ENCODE measurements around the gene ZNF598.

DNA sequence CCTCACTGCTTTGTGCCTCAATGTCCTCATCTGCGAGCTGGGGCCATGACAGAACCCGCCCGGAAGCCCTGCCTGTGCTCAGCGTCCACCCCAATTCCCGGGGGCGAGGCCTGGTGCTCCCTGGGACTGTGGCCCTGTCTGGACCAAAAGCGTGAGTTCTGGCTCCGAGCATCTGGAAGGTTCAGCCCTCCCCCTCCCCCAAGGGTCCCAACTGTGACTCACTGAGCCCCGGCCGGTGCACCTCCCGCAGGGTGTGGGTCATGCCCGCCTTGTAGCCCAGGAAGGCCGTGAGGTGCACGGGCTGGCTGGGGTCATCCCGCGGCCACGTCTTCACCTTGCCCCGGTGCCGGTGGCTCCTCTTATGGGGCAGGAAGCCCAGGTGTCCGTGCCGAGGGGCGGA is 55.9 kb downstream of the ZNF598 start:
- TF ChIP-seq POLR2A (IDR thresholded peaks at IDR 0.05) (no peak), POLR2AphosphoS5 (IDR thresholded peaks at IDR 0.05) (no peak)
- TF ChIP-seq, protein P1, sequence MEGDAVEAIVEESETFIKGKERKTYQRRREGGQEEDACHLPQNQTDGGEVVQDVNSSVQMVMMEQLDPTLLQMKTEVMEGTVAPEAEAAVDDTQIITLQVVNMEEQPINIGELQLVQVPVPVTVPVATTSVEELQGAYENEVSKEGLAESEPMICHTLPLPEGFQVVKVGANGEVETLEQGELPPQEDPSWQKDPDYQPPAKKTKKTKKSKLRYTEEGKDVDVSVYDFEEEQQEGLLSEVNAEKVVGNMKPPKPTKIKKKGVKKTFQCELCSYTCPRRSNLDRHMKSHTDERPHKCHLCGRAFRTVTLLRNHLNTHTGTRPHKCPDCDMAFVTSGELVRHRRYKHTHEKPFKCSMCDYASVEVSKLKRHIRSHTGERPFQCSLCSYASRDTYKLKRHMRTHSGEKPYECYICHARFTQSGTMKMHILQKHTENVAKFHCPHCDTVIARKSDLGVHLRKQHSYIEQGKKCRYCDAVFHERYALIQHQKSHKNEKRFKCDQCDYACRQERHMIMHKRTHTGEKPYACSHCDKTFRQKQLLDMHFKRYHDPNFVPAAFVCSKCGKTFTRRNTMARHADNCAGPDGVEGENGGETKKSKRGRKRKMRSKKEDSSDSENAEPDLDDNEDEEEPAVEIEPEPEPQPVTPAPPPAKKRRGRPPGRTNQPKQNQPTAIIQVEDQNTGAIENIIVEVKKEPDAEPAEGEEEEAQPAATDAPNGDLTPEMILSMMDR (IDR thresholded peaks at IDR 0.05) = no peak

Measured in upper lobe of left lung (tissue), 4 donors.